Osteocyte (in vitro differentiated cells): Measurements from ENCODE around the gene BCAS4. TPM values are rescaled to one million over a fixed set of nuclear protein-coding genes. Genes with fewer than 3 reads are reported as not detected.

ENCODE experiments used
- DNase-seq: peaks from one replicate; pipeline ENCODE4 v3.0.0; 2021; ENCODE audit warnings: mixed read lengths; ENCODE audit not compliant: unreplicated experiment; ENCODE audit errors: extremely low spot score
- H3K27ac Mint-ChIP-seq: one replicate; pipeline ENCODE4 v1.8.0; 2021; ENCODE audit warnings: mild to moderate bottlenecking, mixed read lengths; ENCODE audit not compliant: unreplicated experiment
- H3K27me3 Mint-ChIP-seq: one replicate; pipeline ENCODE4 v1.8.0; 2021; ENCODE audit warnings: mixed read lengths; ENCODE audit not compliant: unreplicated experiment
- H3K36me3 Mint-ChIP-seq: one replicate; pipeline ENCODE4 v1.8.0; 2021; ENCODE audit warnings: mixed read lengths; ENCODE audit not compliant: unreplicated experiment
- H3K4me1 Mint-ChIP-seq: one replicate; pipeline ENCODE4 v1.8.0; 2021; ENCODE audit warnings: mixed read lengths; ENCODE audit not compliant: unreplicated experiment
- H3K4me3 Mint-ChIP-seq: one replicate; pipeline ENCODE4 v1.8.0; 2021; ENCODE audit warnings: mild to moderate bottlenecking, moderate library complexity, mixed read lengths; ENCODE audit not compliant: unreplicated experiment
- H3K9me3 Mint-ChIP-seq: one replicate; pipeline ENCODE4 v1.8.0; 2021; ENCODE audit warnings: mixed read lengths; ENCODE audit not compliant: unreplicated experiment
- total RNA-seq: library from RNA; stranded (reverse); gene quantifications from 2 replicates; pipeline ENCODE4 v1.2.1, GENCODE V29; 2021
- TF ChIP-seq, protein P1 (sequence below): fragments of 200-600 bp; sonication (generic); IDR thresholded peaks from 2 replicates; pipeline ENCODE4 v1.5.0; 2021; ENCODE audit warnings: antibody characterized with exemption, mild to moderate bottlenecking, moderate library complexity

BCAS4 gene
- total RNA-seq, 1 donor from 2014 or later, result 4.2 TPM

DNA sequence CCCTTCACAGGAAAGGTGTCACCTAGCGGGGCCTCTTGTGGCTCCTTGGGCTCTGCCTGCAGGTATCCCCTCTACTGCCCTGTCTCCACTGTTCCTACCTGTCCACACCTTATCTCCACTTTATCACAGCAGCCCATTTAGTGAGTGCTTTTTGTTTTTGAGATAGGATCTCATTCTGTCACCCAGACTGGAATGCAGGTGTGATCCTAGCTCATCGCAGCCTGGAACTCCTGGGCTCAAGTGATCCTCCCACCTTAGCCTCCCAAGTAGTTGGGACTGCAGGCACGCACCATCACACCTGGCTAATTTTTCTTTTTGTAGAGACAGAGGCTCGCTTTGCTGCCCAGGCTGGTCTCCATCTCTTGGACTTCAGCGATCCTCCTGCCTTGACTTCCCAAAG, 48.0 kb downstream of the BCAS4 start:
- H3K9me3 Mint-ChIP-seq, result no peaks in the 10 kb centered on the region
- H3K36me3 Mint-ChIP-seq, result no peaks in the 10 kb centered on the region
- H3K4me3 Mint-ChIP-seq, result no peak overlapping the region
- TF ChIP-seq, protein P1, sequence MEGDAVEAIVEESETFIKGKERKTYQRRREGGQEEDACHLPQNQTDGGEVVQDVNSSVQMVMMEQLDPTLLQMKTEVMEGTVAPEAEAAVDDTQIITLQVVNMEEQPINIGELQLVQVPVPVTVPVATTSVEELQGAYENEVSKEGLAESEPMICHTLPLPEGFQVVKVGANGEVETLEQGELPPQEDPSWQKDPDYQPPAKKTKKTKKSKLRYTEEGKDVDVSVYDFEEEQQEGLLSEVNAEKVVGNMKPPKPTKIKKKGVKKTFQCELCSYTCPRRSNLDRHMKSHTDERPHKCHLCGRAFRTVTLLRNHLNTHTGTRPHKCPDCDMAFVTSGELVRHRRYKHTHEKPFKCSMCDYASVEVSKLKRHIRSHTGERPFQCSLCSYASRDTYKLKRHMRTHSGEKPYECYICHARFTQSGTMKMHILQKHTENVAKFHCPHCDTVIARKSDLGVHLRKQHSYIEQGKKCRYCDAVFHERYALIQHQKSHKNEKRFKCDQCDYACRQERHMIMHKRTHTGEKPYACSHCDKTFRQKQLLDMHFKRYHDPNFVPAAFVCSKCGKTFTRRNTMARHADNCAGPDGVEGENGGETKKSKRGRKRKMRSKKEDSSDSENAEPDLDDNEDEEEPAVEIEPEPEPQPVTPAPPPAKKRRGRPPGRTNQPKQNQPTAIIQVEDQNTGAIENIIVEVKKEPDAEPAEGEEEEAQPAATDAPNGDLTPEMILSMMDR, result no peak
- H3K27ac Mint-ChIP-seq, result no peak overlapping the region
- DNase-seq, result no peak
- H3K27me3 Mint-ChIP-seq, result no peaks in the 10 kb centered on the region
- H3K4me1 Mint-ChIP-seq, result peaks cover 8% of the 10 kb centered on the region

DNA sequence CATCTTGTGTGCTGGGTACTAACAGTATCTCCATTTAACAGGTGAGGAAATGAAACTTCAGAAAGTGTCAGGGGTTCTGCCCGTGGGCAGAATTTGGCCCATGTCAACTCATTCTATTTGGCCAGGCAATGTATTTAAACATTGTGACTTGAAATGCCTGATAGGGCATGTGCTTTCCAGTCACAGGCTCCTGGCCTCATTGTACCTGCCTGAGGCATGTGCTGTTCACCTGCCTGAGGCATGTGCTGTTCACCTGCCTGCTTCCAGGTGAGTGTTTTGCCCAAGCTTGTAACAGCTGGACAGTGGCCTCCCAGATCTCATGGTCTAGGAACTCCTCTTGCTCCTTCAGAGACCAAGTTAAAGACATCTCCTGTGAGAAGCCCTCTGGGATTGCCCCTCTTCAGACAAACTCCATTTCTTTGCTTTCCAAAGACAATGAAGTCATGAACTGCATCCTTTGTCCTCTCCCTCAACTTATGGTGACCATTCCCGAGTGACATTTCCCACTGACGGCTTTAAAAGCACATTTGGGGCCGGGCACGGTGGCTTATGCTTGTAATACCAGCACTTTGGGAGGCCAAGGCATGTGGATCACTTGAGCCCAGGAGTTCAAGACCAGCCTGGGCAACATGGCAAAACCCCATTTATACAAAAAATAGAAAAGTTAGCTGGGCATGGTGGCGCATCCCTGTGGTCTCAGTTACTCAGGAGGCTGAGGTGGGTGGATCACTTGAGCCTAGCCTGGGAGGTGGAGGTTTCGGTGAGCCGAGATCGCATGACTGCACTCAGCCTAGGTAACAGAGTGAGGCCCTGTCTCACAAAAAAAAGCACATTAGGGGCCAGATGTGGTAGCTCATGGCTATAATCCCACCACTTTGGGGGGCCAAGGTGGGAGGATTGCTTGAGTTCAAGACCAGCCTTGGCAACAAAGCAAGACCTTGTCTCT, 48.7 kb downstream of the BCAS4 start:
- no peak for DNase-seq
- TF ChIP-seq, protein P1, result no peak
- H3K4me3 Mint-ChIP-seq, result no peak overlapping the region
- no peaks in the 10 kb centered on the region for H3K9me3 Mint-ChIP-seq
- no peaks in the 10 kb centered on the region for H3K27me3 Mint-ChIP-seq
- peaks cover 16% of the 10 kb centered on the region for H3K4me1 Mint-ChIP-seq
- no peaks in the 10 kb centered on the region for H3K36me3 Mint-ChIP-seq
- H3K27ac Mint-ChIP-seq, result no peak overlapping the region

DNA sequence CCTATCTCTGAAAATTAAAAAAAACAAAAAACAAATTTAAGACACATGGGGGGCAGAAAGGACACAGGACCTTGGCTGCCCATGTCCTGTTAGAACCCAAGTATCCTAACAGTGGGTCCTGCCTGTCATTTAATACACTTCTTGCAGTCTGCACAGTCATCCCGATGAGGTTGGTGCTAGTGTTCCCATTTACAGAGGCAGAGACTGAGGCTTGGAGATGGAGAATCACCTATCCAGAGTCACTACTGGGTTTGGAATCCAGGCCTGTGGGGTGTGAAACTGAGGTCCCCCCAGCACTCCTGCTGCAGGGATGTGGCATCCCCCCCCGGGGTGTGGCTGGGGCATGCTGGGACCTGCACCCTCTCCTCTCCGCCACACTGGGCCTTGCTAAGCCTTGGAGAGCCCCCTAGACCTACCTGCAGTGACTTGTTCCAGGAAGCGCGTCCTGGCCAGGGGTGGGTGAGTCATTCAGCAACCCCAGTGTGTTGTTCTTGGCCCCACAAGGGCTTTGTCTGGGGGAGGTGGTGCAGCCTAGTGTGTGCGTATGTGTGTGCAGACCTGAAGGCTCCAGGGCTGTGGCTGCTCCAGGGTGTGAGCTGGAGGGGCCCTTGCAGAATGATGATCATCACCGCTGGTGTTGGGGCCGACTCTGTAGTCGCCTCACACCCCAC, 49.7 kb downstream of the BCAS4 start:
- TF ChIP-seq, protein P1, result no peak
- H3K36me3 Mint-ChIP-seq, result no peaks in the 10 kb centered on the region
- no peaks in the 10 kb centered on the region for H3K27me3 Mint-ChIP-seq
- no peak overlapping the region for H3K27ac Mint-ChIP-seq
- H3K4me3 Mint-ChIP-seq, result no peak overlapping the region
- no peaks in the 10 kb centered on the region for H3K9me3 Mint-ChIP-seq
- H3K4me1 Mint-ChIP-seq, result peaks cover 25% of the 10 kb centered on the region
- DNase-seq, result no peak

DNA sequence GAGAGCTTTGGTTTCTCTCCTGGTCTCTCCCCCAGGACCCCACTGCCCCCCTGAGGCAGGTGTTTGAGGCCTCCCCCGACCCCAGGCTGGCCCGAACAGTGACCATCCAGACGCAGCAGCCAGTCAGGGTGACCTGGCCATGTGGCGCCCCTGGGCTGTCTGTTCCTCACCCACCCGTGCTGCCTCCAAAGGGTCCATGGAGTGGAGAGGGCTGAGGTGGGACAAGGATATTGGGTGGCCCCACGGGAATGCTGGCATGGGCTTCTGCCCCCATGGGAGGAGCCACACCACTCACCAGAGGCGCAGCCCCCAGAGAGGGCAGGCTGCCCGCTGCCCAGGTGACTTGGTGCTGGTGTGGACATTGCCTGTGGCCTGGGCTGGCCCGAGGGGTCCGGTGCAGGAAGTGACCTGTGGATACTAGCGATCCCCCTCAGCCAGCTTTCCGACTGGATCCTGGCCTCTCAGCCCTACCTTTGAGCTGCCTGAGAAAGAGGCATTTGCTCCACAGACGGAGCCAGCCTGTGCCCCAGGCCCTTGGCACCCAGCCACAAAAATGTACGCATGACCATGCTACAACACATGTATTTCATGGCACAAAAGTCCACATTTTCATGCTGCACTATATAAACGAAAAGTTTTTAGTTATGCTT, 50.8 kb downstream of the BCAS4 start:
- H3K36me3 Mint-ChIP-seq, result no peaks in the 10 kb centered on the region
- no peaks in the 10 kb centered on the region for H3K9me3 Mint-ChIP-seq
- no peak overlapping the region for H3K4me3 Mint-ChIP-seq
- TF ChIP-seq, protein P1, result no peak
- H3K4me1 Mint-ChIP-seq, result peaks cover 27% of the 10 kb centered on the region
- no peak for DNase-seq
- H3K27me3 Mint-ChIP-seq, result no peaks in the 10 kb centered on the region
- H3K27ac Mint-ChIP-seq, result no peak overlapping the region
